ENCODE results near the gene TRAIP. TPM values are rescaled to one million over a fixed set of nuclear protein-coding genes. Genes with fewer than 3 reads are reported as not detected.

Gene TRAIP
- total RNA-seq, 1 donor from 2014 or later, result 3.2 TPM

GRCh38 chr3:49841126-49841696 lies 15.2 kb downstream of the TRAIP start:
- no peaks in the 10 kb centered on the region for H4K20me1 ChIP-seq (ENCODE audit: insufficient read depth, low read length)
- Mint-ChIP-seq H3K27ac (ENCODE audit: unreplicated experiment) (no peak overlapping the region), H3K9me3 (ENCODE audit: unreplicated experiment) (peaks cover 3% of the 10 kb centered on the region), H3K4me3 (ENCODE audit: unreplicated experiment) (no peak overlapping the region), H3K4me1 (ENCODE audit: low read depth, unreplicated experiment) (peaks cover 3% of the 10 kb centered on the region), H3K36me3 (ENCODE audit: low read depth, unreplicated experiment) (peaks cover 9% of the 10 kb centered on the region), H3K27me3 (ENCODE audit: low read depth, unreplicated experiment) (no peaks in the 10 kb centered on the region)
- no peak overlapping the region for H3K9ac ChIP-seq (ENCODE audit: low read length)
- H3K36me3 ChIP-seq (ENCODE audit: insufficient read depth, low read length), result peaks cover 4% of the 10 kb centered on the region
- TF ChIP-seq EZH2 (IDR thresholded peaks at IDR 0.05; ENCODE audit: insufficient read depth, low read length) (no peak), CTCF (IDR thresholded peaks at IDR 0.05; ENCODE audit: insufficient read depth, low read depth, low read length) (peak; percentile 24)
- no peaks in the 10 kb centered on the region for H3K27me3 ChIP-seq (ENCODE audit: insufficient read depth, low read length)
- no peak for FAIRE-seq
- DNase-seq (ENCODE audit: low read depth), result no peak
- H3K79me2 ChIP-seq (ENCODE audit: insufficient read depth, low read length), result no peaks in the 10 kb centered on the region
- H3K27ac ChIP-seq (ENCODE audit: low read depth, low read length), result no peak overlapping the region
- H3K4me2 ChIP-seq (ENCODE audit: low read length), result no peak overlapping the region
- no peak overlapping the region for H3K4me3 ChIP-seq (ENCODE audit: insufficient read depth, low read depth, low read length)
- no peaks in the 10 kb centered on the region for H3K9me3 ChIP-seq (ENCODE audit: insufficient read depth, low read depth, low read length)
- no peak overlapping the region for H2AFZ ChIP-seq (ENCODE audit: low read depth, low read length)
- H3K4me1 ChIP-seq (ENCODE audit: insufficient read depth, low read length), result peaks cover 8% of the 10 kb centered on the region

- Histone ChIP-seq H2AFZ (ENCODE audit: low read depth, low read length) (no peak overlapping the region), H3K9ac (ENCODE audit: low read length) (no peak overlapping the region), H3K27me3 (ENCODE audit: insufficient read depth, low read length) (no peaks in the 10 kb centered on the region), H3K4me1 (ENCODE audit: insufficient read depth, low read length) (peaks cover 8% of the 10 kb centered on the region), H3K9me3 (ENCODE audit: insufficient read depth, low read depth, low read length) (no peaks in the 10 kb centered on the region), H3K79me2 (ENCODE audit: insufficient read depth, low read length) (no peaks in the 10 kb centered on the region), H3K27ac (ENCODE audit: low read depth, low read length) (no peak overlapping the region), H3K4me2 (ENCODE audit: low read length) (no peak overlapping the region), H4K20me1 (ENCODE audit: insufficient read depth, low read length) (no peaks in the 10 kb centered on the region), H3K4me3 (ENCODE audit: insufficient read depth, low read depth, low read length) (no peak overlapping the region), H3K36me3 (ENCODE audit: insufficient read depth, low read length) (no peaks in the 10 kb centered on the region)
- peaks cover 3% of the 10 kb centered on the region for H3K9me3 Mint-ChIP-seq (ENCODE audit: unreplicated experiment)
- H3K4me1 Mint-ChIP-seq (ENCODE audit: low read depth, unreplicated experiment), result peaks cover 3% of the 10 kb centered on the region
- no peak overlapping the region for H3K27ac Mint-ChIP-seq (ENCODE audit: unreplicated experiment)
- TF ChIP-seq CTCF (IDR thresholded peaks at IDR 0.05; ENCODE audit: insufficient read depth, low read depth, low read length) (no peak), EZH2 (IDR thresholded peaks at IDR 0.05; ENCODE audit: insufficient read depth, low read length) (no peak)
- no peaks in the 10 kb centered on the region for H3K27me3 Mint-ChIP-seq (ENCODE audit: low read depth, unreplicated experiment)
- FAIRE-seq (no peak), DNase-seq (ENCODE audit: low read depth) (no peak)
- H3K4me3 Mint-ChIP-seq (ENCODE audit: unreplicated experiment), result no peak overlapping the region
- H3K36me3 Mint-ChIP-seq (ENCODE audit: low read depth, unreplicated experiment), result peaks cover 9% of the 10 kb centered on the region
These were observed 16.0 kb downstream of the TRAIP start for GRCh38 chr3:49840388-49840787.

DNA sequence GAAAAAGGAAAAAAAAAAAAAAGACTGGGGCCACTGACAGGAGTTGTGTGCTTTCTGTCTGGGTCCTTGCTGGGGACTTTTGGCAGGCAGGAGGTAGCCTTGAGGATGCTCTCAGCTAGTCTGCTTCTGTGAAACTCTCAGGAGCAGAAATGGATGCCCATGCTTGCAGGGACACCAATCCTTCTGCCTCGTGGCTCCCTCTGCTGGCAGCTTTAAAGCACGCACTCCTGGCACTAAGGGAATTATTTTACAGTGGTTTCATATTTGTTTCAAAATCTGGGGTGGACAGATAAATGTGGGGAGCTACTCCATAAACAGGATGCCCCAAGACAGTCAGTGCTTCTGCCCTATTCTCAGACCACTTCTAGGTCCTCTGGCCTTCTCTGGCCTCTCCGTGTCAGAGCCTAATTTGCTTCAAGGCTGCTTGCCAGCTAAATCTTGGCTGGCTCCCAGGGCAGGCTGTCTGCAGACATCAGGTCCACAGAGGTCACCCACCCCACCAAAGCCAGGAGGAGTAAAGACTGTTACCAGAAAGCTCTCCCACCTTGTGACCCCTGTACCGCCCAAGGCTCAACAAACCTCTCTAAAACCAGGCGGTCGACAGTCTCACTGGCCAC lies 17.1 kb downstream of the TRAIP start:
- Histone ChIP-seq H3K79me2 (ENCODE audit: insufficient read depth, low read length) (no peaks in the 10 kb centered on the region), H4K20me1 (ENCODE audit: insufficient read depth, low read length) (no peaks in the 10 kb centered on the region), H3K27ac (ENCODE audit: low read depth, low read length) (no peak overlapping the region), H2AFZ (ENCODE audit: low read depth, low read length) (no peak overlapping the region), H3K27me3 (ENCODE audit: insufficient read depth, low read length) (no peaks in the 10 kb centered on the region), H3K36me3 (ENCODE audit: insufficient read depth, low read length) (no peaks in the 10 kb centered on the region), H3K4me1 (ENCODE audit: insufficient read depth, low read length) (peaks cover 8% of the 10 kb centered on the region), H3K4me3 (ENCODE audit: insufficient read depth, low read depth, low read length) (no peak overlapping the region), H3K4me2 (ENCODE audit: low read length) (no peak overlapping the region), H3K9ac (ENCODE audit: low read length) (no peak overlapping the region), H3K9me3 (ENCODE audit: insufficient read depth, low read depth, low read length) (no peaks in the 10 kb centered on the region)
- Mint-ChIP-seq H3K4me1 (ENCODE audit: low read depth, unreplicated experiment) (peaks cover 3% of the 10 kb centered on the region), H3K27ac (ENCODE audit: unreplicated experiment) (no peak overlapping the region), H3K4me3 (ENCODE audit: unreplicated experiment) (no peak overlapping the region), H3K27me3 (ENCODE audit: low read depth, unreplicated experiment) (no peaks in the 10 kb centered on the region), H3K9me3 (ENCODE audit: unreplicated experiment) (no peaks in the 10 kb centered on the region), H3K36me3 (ENCODE audit: low read depth, unreplicated experiment) (peaks cover 6% of the 10 kb centered on the region)
- FAIRE-seq (peak; percentile 37), DNase-seq (ENCODE audit: low read depth) (peak; percentile 39)
- TF ChIP-seq CTCF (IDR thresholded peaks at IDR 0.05; ENCODE audit: insufficient read depth, low read depth, low read length) (peak; percentile 96), EZH2 (IDR thresholded peaks at IDR 0.05; ENCODE audit: insufficient read depth, low read length) (no peak)

All from astrocyte (in vitro differentiated cells and primary cell).